AG08395 (cell line): ENCODE data around the gene MARCHF3.
"Not testable (repeated sequence)": the region's sequence is repeated elsewhere in the genome, so short reads cannot be mapped to it uniquely, and the experiment has no call there.

Experiments
- DNase-seq: peaks from one replicate; pipeline ENCODE4 v3.0.0; 2012; ENCODE audit warnings: mixed read lengths, low spot score

Gene MARCHF3

GRCh38 chr5:127030259-127031146 lies at the start of gene MARCHF3:
MARCHF3 (minus strand) TSS chr5:127030558; CDS start chr5:126918171, 112,387 bp downstream.
- peak; percentile 98 for DNase-seq

- DNase-seq: no peak
These were observed 49.7 kb upstream of the MARCHF3 start for GRCh38 chr5:127079994-127080491.

GRCh38 chr5:127077366-127077765 lies 47.0 kb upstream of the MARCHF3 start:
- DNase-seq: no peak

GRCh38 chr5:127076315-127077129 lies 46.2 kb upstream of the MARCHF3 start:
- no peak for DNase-seq

- DNase-seq: no peak
These were observed 44.1 kb upstream of the MARCHF3 start for GRCh38 chr5:127074466-127074865.

- DNase-seq: peak; percentile 20
These were observed 42.8 kb upstream of the MARCHF3 start, which contains the start of gene C5orf63 for GRCh38 chr5:127072861-127073846. C5orf63 (minus strand) TSS chr5:127073502; CDS start chr5:127058995, 14,507 bp downstream.

- no peak for DNase-seq
These were observed 39.9 kb upstream of the MARCHF3 start for GRCh38 chr5:127070243-127070642.

- DNase-seq: peak; percentile 9
These were observed 38.3 kb upstream of the MARCHF3 start for GRCh38 chr5:127068493-127069214.

GRCh38 chr5:127066721-127067120 lies 36.4 kb upstream of the MARCHF3 start:
- no peak for DNase-seq

GRCh38 chr5:127064253-127064840 lies 34.0 kb upstream of the MARCHF3 start:
- DNase-seq: no peak

GRCh38 chr5:127063257-127063913 lies 33.0 kb upstream of the MARCHF3 start:
- no peak for DNase-seq

- DNase-seq: no peak
These were observed 31.6 kb upstream of the MARCHF3 start for GRCh38 chr5:127061956-127062355.

- DNase-seq: no peak
These were observed 31.2 kb upstream of the MARCHF3 start for GRCh38 chr5:127061537-127061936.

- no peak for DNase-seq
These were observed 30.2 kb upstream of the MARCHF3 start for GRCh38 chr5:127060470-127060985.

- no peak for DNase-seq
These were observed 26.5 kb upstream of the MARCHF3 start for GRCh38 chr5:127056896-127057295.

- no peak for DNase-seq
These were observed 25.7 kb upstream of the MARCHF3 start for GRCh38 chr5:127055880-127056653.

GRCh38 chr5:127053551-127053950 lies 23.2 kb upstream of the MARCHF3 start:
- not testable (repeated sequence) for DNase-seq

GRCh38 chr5:127053049-127053448 lies 22.7 kb upstream of the MARCHF3 start:
- no peak for DNase-seq

- no peak for DNase-seq
These were observed 21.2 kb upstream of the MARCHF3 start for GRCh38 chr5:127051591-127051990.
